GM23338 (cell line): ENCODE data around the gene ITIH3. TPM values are rescaled to one million over a fixed set of nuclear protein-coding genes. Genes with fewer than 3 reads are reported as not detected.

Experiments
- ATAC-seq: fragments of 200-7000 bp; cut with Tn5 transposase; 3 replicates; pipeline ENCODE4 v1.9.1; 2020
- DNase-seq: peaks from one replicate; pipeline ENCODE4 v3.0.0-alpha.2; 2015; ENCODE audit warnings: low spot score
- H2AFZ ChIP-seq: fragments of 200-600 bp; sonication (generic); 2 replicates; pipeline ENCODE4 v1.8.0; 2016; ENCODE audit warnings: antibody characterized with exemption, mild to moderate bottlenecking, moderate library complexity
- H3F3A ChIP-seq: fragments of 200-600 bp; sonication (generic); replicated peaks from 2 replicates; pipeline ENCODE4 v1.8.0; 2017; ENCODE audit warnings: antibody characterized with exemption, mixed run types, low read depth
- H3K27ac ChIP-seq: fragments of 200-600 bp; sonication (generic); 2 replicates; pipeline ENCODE4 v1.6.1; 2016; ENCODE audit warnings: low read depth
- H3K27me3 ChIP-seq: fragments of 200-600 bp; sonication (generic); 2 replicates; pipeline ENCODE4 v1.8.0; 2016; ENCODE audit warnings: mild to moderate bottlenecking, mixed run types, moderate library complexity; ENCODE audit not compliant: insufficient read depth
- H3K36me3 ChIP-seq: fragments of 200-600 bp; sonication (generic); 2 replicates; pipeline ENCODE4 v1.8.0; 2016; ENCODE audit warnings: mild to moderate bottlenecking; ENCODE audit not compliant: insufficient read depth
- H3K4me1 ChIP-seq: fragments of 200-600 bp; sonication (generic); 2 replicates; pipeline ENCODE4 v1.8.0; 2016; ENCODE audit warnings: mild to moderate bottlenecking, moderate library complexity; ENCODE audit not compliant: insufficient read depth
- H3K4me2 ChIP-seq: fragments of 200-600 bp; sonication (generic); 2 replicates; pipeline ENCODE4 v1.7.1; 2017; ENCODE audit warnings: mixed run types
- H3K4me3 ChIP-seq: fragments of 200-600 bp; sonication (generic); 2 replicates; pipeline ENCODE4 v1.6.1; 2016; ENCODE audit warnings: mixed run types
- H3K79me2 ChIP-seq: fragments of 200-600 bp; sonication (generic); replicated peaks from 2 replicates; pipeline ENCODE4 v1.8.0; 2017; ENCODE audit warnings: mild to moderate bottlenecking; ENCODE audit not compliant: insufficient read depth
- H3K9me2 ChIP-seq: fragments of 200-600 bp; sonication (generic); 2 replicates; pipeline ENCODE4 v1.8.0; 2017; ENCODE audit not compliant: insufficient read depth
- H4K20me1 ChIP-seq: fragments of 200-600 bp; sonication (generic); replicated peaks from 2 replicates; pipeline ENCODE4 v1.8.0; 2017; ENCODE audit warnings: mild to moderate bottlenecking; ENCODE audit not compliant: insufficient read depth
- H3K27ac Mint-ChIP-seq: 2 replicates; pipeline ENCODE4 v1.8.0; 2020; ENCODE audit warnings: inconsistent platforms, mild to moderate bottlenecking, moderate library complexity, mixed read lengths
- H3K27me3 Mint-ChIP-seq: 3 replicates; pipeline ENCODE4 v1.8.0; 2022; ENCODE audit warnings: low read depth, mild to moderate bottlenecking, moderate library complexity, mixed read lengths, inconsistent platforms; ENCODE audit not compliant: insufficient read depth, poor library complexity
- H3K36me3 Mint-ChIP-seq: 3 replicates; pipeline ENCODE4 v1.8.0; 2021; ENCODE audit warnings: low read depth, mild to moderate bottlenecking, inconsistent platforms, moderate library complexity, mixed read lengths
- H3K4me1 Mint-ChIP-seq: 3 replicates; pipeline ENCODE4 v1.8.0; 2020; ENCODE audit warnings: mild to moderate bottlenecking, inconsistent platforms, mixed read lengths
- H3K4me3 Mint-ChIP-seq: 3 replicates; pipeline ENCODE4 v1.8.0; 2021; ENCODE audit warnings: moderate library complexity, mild to moderate bottlenecking, inconsistent platforms, mixed read lengths
- H3K9me3 Mint-ChIP-seq: 3 replicates; pipeline ENCODE4 v1.8.0; 2020; ENCODE audit warnings: moderate library complexity, mild to moderate bottlenecking, inconsistent platforms, mixed read lengths
- CREB1 ChIP-seq: fragments of 250-450 bp; sonication (Bioruptor Pico); IDR thresholded peaks from 2 replicates; pipeline ENCODE4 v1.5.0; 2020; ENCODE audit warnings: low read depth, mild to moderate bottlenecking, moderate library complexity
- EZH2phosphoT487 ChIP-seq: fragments of 200-600 bp; sonication (generic); IDR thresholded peaks from one replicate; pipeline ENCODE4 v1.8.1; 2018; ENCODE audit warnings: antibody characterized with exemption; ENCODE audit not compliant: unreplicated experiment
- JUNB ChIP-seq: IDR thresholded peaks from one replicate; pipeline ENCODE4 v1.6.1; 2016; ENCODE audit warnings: antibody characterized with exemption; ENCODE audit not compliant: unreplicated experiment
- POLR2AphosphoS5 ChIP-seq: IDR thresholded peaks from 2 replicates; pipeline ENCODE4 v1.6.1; 2016; ENCODE audit warnings: antibody characterized with exemption, low read depth
- STAT1 ChIP-seq: IDR thresholded peaks from one replicate; pipeline ENCODE4 v1.6.1; 2016; ENCODE audit warnings: antibody characterized with exemption; ENCODE audit not compliant: unreplicated experiment
- ZNF114 ChIP-seq: fragments of 250-450 bp; sonication (Bioruptor Pico); IDR thresholded peaks from 2 replicates; pipeline ENCODE4 v1.5.0; 2020; ENCODE audit warnings: mild to moderate bottlenecking, moderate library complexity
- ZNF331 ChIP-seq: fragments of 250-450 bp; sonication (Bioruptor Pico); IDR thresholded peaks from 2 replicates; pipeline ENCODE4 v1.5.0; 2020; ENCODE audit warnings: low read depth, mild to moderate bottlenecking, moderate library complexity
- polyA plus RNA-seq: library from polyadenylated mRNA; unstranded; fragments of >200 nt; fragmentation: Nextera tagmentation; extraction: Ambion mirVana; gene quantifications from 2 replicates; pipeline ENCODE4 v1.2.1, GENCODE V29; 2016
- total RNA-seq: library from RNA; depleted of rRNA; stranded (reverse); fragments of >200 nt; shearing (Covaris generic); gene quantifications from 2 replicates; pipeline ENCODE4 v1.2.3, GENCODE V29; 2014
- TF ChIP-seq, protein P1 (sequence below), 2 experiments: fragments of 200-600 bp in 1 of 2; sonication (generic) in 1 of 2; conservative IDR thresholded peaks; 2 replicates each; pipeline versions ENCODE4 v1.5.1 to v1.6.1; 2016 to 2017; ENCODE audit warnings: antibody characterized with exemption in 2 of 2, low read depth in 2 of 2, mild to moderate bottlenecking in 2 of 2, moderate library complexity in 1 of 2
- TF ChIP-seq, protein P2 (sequence below): IDR thresholded peaks from 2 replicates; pipeline ENCODE4 v1.6.1; 2016; ENCODE audit warnings: antibody characterized with exemption
- TF ChIP-seq, protein P3 (sequence below): fragments of 250-450 bp; sonication (Bioruptor Pico); IDR thresholded peaks from 2 replicates; pipeline ENCODE4 v1.5.0; 2020; ENCODE audit warnings: mild to moderate bottlenecking, moderate library complexity

ITIH3 gene
- total and polyA plus RNA-seq, 2 experiments from 2014 or later, result not detected

DNA sequence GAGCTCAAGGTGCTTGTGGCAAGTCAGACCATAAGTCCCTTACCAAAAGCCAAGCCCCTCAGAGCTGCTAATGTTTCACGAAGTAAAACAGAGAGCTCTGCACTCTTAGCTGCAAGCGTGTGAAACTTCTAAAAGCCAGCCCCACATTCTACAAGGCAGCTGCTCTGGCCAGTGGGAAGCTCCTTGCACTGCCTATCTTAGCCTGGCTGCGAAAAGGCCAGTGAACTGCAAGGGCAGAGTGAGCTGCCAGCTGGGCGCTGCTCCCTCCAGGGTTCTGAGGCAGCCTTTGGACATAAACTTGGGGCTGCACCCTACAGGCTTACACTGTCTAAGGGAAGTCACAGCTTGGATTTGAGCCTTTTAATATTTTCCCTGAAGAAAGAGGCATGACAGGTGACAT is 42.4 kb downstream of the ITIH3 start (continued):
- TF ChIP-seq JUNB (no peak), POLR2AphosphoS5 (no peak), ZNF331 (CRISPR knock-in tag) (no peak)
- TF ChIP-seq, protein P1, sequence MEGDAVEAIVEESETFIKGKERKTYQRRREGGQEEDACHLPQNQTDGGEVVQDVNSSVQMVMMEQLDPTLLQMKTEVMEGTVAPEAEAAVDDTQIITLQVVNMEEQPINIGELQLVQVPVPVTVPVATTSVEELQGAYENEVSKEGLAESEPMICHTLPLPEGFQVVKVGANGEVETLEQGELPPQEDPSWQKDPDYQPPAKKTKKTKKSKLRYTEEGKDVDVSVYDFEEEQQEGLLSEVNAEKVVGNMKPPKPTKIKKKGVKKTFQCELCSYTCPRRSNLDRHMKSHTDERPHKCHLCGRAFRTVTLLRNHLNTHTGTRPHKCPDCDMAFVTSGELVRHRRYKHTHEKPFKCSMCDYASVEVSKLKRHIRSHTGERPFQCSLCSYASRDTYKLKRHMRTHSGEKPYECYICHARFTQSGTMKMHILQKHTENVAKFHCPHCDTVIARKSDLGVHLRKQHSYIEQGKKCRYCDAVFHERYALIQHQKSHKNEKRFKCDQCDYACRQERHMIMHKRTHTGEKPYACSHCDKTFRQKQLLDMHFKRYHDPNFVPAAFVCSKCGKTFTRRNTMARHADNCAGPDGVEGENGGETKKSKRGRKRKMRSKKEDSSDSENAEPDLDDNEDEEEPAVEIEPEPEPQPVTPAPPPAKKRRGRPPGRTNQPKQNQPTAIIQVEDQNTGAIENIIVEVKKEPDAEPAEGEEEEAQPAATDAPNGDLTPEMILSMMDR (conservative IDR thresholded peaks at IDR 0.05; ENCODE audit: low read depth in 2 of 2), result no peak

DNA sequence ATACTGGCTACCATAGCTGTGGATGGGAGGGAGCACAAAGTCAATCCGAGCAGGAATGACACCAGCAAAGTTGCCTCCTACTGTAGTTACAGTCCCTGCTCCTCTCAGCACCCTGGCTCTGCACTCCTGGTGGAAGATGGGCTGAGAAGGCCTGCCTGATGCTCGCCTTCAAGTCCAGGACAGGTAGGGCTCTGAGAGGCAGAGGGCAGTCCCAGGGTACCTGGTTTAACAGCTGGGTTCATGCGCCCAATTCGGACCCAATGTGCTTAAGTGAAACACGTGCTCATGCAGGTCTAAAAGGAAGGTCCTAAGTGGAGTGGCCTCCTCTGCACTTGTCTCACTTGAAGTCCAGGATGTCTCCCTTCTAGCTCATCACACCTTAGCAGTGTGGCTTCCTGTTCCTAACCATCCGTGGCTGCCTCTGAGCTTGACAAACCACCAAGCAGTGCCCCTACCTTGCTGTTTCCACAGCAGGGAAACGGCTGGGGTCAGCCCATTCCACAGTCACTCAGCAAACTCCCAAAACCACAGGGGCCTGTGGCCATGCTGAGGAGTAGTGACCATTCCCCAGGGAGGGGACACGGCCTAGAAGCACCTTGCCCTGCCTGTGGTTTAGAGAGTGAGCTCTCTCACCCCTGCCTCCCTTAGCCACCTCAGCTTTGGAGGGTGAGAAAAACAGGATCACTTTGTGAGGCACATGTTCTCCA is 44.1 kb downstream of the ITIH3 start:
- ATAC-seq (no peak), DNase-seq (no peak)
- Histone ChIP-seq H3K36me3 (no peaks in the 10 kb centered on the region; the same call in 1 of the 2 replicates), H3K4me2 (no peak overlapping the region), H3K27ac (no peak overlapping the region), H4K20me1 (no peaks in the 10 kb centered on the region), H2AFZ (no peak overlapping the region), H3K4me3 (no peak overlapping the region), H3K79me2 (no peaks in the 10 kb centered on the region), H3F3A (no peaks in the 10 kb centered on the region), H3K4me1 (no peaks in the 10 kb centered on the region), H3K9me2 (no peaks in the 10 kb centered on the region), H3K27me3 (no peaks in the 10 kb centered on the region)
- Mint-ChIP-seq H3K36me3 (peaks cover 15% of the 10 kb centered on the region; the same call in 2 of the 3 replicates), H3K4me1 (peaks cover 15% of the 10 kb centered on the region), H3K9me3 (no peaks in the 10 kb centered on the region), H3K4me3 (no peak overlapping the region), H3K27ac (no peak overlapping the region), H3K27me3 (peaks cover 13% of the 10 kb centered on the region)
- no peak for TF ChIP-seq ZNF114 (CRISPR knock-in tag)
- TF ChIP-seq, protein P2, sequence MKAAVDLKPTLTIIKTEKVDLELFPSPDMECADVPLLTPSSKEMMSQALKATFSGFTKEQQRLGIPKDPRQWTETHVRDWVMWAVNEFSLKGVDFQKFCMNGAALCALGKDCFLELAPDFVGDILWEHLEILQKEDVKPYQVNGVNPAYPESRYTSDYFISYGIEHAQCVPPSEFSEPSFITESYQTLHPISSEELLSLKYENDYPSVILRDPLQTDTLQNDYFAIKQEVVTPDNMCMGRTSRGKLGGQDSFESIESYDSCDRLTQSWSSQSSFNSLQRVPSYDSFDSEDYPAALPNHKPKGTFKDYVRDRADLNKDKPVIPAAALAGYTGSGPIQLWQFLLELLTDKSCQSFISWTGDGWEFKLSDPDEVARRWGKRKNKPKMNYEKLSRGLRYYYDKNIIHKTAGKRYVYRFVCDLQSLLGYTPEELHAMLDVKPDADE, result no peak

DNA sequence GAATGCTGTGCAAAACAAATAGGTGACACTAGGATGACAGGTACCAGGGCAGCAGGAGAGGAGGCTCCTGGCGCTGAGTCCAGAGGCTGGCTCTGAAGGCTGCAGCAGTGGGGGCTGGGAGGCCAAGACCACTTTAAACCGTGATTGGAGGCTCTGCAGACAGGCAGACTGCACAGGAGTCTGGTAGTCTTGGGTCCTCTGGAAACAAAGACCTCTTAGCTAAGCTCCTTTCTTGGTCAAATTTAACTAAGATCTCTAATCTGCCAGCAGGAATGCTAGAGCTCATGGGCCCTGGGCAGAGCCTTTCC is 44.6 kb downstream of the ITIH3 start:
- Histone ChIP-seq H3K27ac (no peak overlapping the region), H3K4me2 (no peak overlapping the region), H3K4me3 (no peak overlapping the region), H3K4me1 (no peaks in the 10 kb centered on the region), H3K9me2 (no peaks in the 10 kb centered on the region), H2AFZ (no peak overlapping the region), H4K20me1 (no peaks in the 10 kb centered on the region), H3F3A (no peaks in the 10 kb centered on the region), H3K27me3 (no peaks in the 10 kb centered on the region), H3K79me2 (no peaks in the 10 kb centered on the region), H3K36me3 (no peaks in the 10 kb centered on the region; the same call in 1 of the 2 replicates)
- H3K4me1 Mint-ChIP-seq, result peaks cover 13% of the 10 kb centered on the region
- peaks cover 13% of the 10 kb centered on the region for H3K27me3 Mint-ChIP-seq
- H3K27ac Mint-ChIP-seq, result no peak overlapping the region
- DNase-seq, result no peak
- no peak for ATAC-seq
- TF ChIP-seq CREB1 (CRISPR knock-in tag), result no peak
- TF ChIP-seq EZH2phosphoT487, result no peak
- TF ChIP-seq, protein P2, result no peak
- TF ChIP-seq, protein P3, sequence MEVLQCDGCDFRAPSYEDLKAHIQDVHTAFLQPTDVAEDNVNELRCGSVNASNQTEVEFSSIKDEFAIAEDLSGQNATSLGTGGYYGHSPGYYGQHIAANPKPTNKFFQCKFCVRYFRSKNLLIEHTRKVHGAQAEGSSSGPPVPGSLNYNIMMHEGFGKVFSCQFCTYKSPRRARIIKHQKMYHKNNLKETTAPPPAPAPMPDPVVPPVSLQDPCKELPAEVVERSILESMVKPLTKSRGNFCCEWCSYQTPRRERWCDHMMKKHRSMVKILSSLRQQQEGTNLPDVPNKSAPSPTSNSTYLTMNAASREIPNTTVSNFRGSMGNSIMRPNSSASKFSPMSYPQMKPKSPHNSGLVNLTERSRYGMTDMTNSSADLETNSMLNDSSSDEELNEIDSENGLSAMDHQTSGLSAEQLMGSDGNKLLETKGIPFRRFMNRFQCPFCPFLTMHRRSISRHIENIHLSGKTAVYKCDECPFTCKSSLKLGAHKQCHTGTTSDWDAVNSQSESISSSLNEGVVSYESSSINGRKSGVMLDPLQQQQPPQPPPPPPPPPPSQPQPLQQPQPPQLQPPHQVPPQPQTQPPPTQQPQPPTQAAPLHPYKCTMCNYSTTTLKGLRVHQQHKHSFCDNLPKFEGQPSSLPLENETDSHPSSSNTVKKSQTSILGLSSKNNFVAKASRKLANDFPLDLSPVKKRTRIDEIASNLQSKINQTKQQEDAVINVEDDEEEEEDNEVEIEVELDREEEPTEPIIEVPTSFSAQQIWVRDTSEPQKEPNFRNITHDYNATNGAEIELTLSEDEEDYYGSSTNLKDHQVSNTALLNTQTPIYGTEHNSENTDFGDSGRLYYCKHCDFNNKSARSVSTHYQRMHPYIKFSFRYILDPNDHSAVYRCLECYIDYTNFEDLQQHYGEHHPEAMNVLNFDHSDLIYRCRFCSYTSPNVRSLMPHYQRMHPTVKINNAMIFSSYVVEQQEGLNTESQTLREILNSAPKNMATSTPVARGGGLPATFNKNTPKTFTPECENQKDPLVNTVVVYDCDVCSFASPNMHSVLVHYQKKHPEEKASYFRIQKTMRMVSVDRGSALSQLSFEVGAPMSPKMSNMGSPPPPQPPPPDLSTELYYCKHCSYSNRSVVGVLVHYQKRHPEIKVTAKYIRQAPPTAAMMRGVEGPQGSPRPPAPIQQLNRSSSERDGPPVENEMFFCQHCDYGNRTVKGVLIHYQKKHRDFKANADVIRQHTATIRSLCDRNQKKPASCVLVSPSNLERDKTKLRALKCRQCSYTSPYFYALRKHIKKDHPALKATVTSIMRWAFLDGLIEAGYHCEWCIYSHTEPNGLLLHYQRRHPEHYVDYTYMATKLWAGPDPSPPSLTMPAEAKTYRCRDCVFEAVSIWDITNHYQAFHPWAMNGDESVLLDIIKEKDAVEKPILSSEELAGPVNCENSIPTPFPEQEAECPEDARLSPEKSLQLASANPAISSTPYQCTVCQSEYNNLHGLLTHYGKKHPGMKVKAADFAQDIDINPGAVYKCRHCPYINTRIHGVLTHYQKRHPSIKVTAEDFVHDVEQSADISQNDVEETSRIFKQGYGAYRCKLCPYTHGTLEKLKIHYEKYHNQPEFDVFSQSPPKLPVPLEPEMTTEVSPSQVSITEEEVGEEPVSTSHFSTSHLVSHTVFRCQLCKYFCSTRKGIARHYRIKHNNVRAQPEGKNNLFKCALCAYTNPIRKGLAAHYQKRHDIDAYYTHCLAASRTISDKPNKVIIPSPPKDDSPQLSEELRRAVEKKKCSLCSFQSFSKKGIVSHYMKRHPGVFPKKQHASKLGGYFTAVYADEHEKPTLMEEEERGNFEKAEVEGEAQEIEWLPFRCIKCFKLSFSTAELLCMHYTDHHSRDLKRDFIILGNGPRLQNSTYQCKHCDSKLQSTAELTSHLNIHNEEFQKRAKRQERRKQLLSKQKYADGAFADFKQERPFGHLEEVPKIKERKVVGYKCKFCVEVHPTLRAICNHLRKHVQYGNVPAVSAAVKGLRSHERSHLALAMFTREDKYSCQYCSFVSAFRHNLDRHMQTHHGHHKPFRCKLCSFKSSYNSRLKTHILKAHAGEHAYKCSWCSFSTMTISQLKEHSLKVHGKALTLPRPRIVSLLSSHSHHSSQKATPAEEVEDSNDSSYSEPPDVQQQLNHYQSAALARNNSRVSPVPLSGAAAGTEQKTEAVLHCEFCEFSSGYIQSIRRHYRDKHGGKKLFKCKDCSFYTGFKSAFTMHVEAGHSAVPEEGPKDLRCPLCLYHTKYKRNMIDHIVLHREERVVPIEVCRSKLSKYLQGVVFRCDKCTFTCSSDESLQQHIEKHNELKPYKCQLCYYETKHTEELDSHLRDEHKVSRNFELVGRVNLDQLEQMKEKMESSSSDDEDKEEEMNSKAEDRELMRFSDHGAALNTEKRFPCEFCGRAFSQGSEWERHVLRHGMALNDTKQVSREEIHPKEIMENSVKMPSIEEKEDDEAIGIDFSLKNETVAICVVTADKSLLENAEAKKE (CRISPR knock-in tag), result no peak
- no peak for TF ChIP-seq STAT1
- no peak for TF ChIP-seq POLR2AphosphoS5
- no peak overlapping the region for H3K4me3 Mint-ChIP-seq
- H3K9me3 Mint-ChIP-seq, result no peaks in the 10 kb centered on the region
- peaks cover 15% of the 10 kb centered on the region; the same call in 2 of the 3 replicates for H3K36me3 Mint-ChIP-seq
